HepG2 (cell line): ENCODE data around the gene COLGALT1. TPM values are rescaled to one million over a fixed set of nuclear protein-coding genes. Genes with fewer than 3 reads are reported as not detected.

ENCODE experiments used
- ATRX ChIP-seq: sonication (generic); formaldehyde crosslinking; IDR thresholded peaks from 2 replicates; pipeline ENCODE4 v1.4.0; 2020; ENCODE audit warnings: missing genetic modification reagents, borderline replicate concordance
- BHLHE40 ChIP-seq: IDR thresholded peaks from 2 replicates; pipeline ENCODE4 v1.6.1; 2011; ENCODE audit warnings: low read length, improper control_type of control experiment
- FOXA1 ChIP-seq, 2 experiments: fragments of 450-650 bp in 1 of 2; sonication (generic) in 1 of 2; formaldehyde crosslinking in 1 of 2; IDR thresholded peaks; 2 replicates each; pipeline versions ENCODE4 v1.4.0 to v1.6.1; 2016 to 2020; ENCODE audit warnings: missing genetic modification reagents in 1 of 2
- HNF4A ChIP-seq: sonication (generic); formaldehyde crosslinking; IDR thresholded peaks from 2 replicates; pipeline ENCODE4 v1.4.0; 2020; ENCODE audit warnings: missing genetic modification reagents
- SSRP1 ChIP-seq: IDR thresholded peaks from 2 replicates; pipeline ENCODE4 v1.6.1; 2016; ENCODE audit warnings: control low read depth
- U2AF2 ChIP-seq: fragments of 200-400 bp; formaldehyde crosslinking; IDR thresholded peaks from 2 replicates; pipeline ENCODE4 v1.6.1; 2017; ENCODE audit warnings: low read depth, mild to moderate bottlenecking, low read length
- ZNF138 ChIP-seq: sonication (generic); formaldehyde crosslinking; IDR thresholded peaks from 2 replicates; pipeline ENCODE4 v1.5.0; 2020; ENCODE audit warnings: mild to moderate bottlenecking, low read depth, missing genetic modification reagents
- ZNF143 ChIP-seq: sonication (generic); formaldehyde crosslinking; IDR thresholded peaks from 2 replicates; pipeline ENCODE4 v1.4.0; 2020; ENCODE audit warnings: missing genetic modification reagents
- polyA plus RNA-seq, 8 experiments: library from polyadenylated mRNA; depleted of rRNA in 3 of 8; stranded (reverse) in 7 of 8; unstranded in 1 of 8; fragments of >200 nt; fragmentation: Illumina TruSeq in 4 of 8; extraction: Trizol in 4 of 8; gene quantifications; 2 replicates each; pipeline versions ENCODE4 v1.2.1 to v1.2.3, GENCODE V29; 2011 to 2016; ENCODE audit warnings: low read depth in 4 of 8, missing spikeins in 1 of 8, mixed read lengths in 1 of 8; ENCODE audit not compliant: insufficient read depth in 1 of 8
- total RNA-seq, 5 experiments: library from RNA; depleted of rRNA; stranded (reverse); fragments of >200 nt; fragmentation: Illumina TruSeq; extraction: Trizol; gene quantifications; 2 replicates each; pipeline ENCODE4 v1.2.3, GENCODE V29; 2016; ENCODE audit warnings: low read depth in 1 of 5
- TF ChIP-seq, protein P1 (sequence below): sonication (generic); formaldehyde crosslinking; IDR thresholded peaks from 2 replicates; pipeline ENCODE4 v1.8.1; 2023; ENCODE audit warnings: mild to moderate bottlenecking, inconsistent platforms, moderate library complexity, missing genetic modification reagents, borderline replicate concordance
- TF ChIP-seq, protein P2 (sequence below): sonication (generic); formaldehyde crosslinking; IDR thresholded peaks from 2 replicates; pipeline ENCODE4 v1.8.0; 2022; ENCODE audit warnings: mild to moderate bottlenecking, missing genetic modification reagents, moderate library complexity
- TF ChIP-seq, protein P3 (sequence below): IDR thresholded peaks from 2 replicates; pipeline ENCODE4 v1.6.1; 2016; ENCODE audit warnings: low read depth, control low read depth
- TF ChIP-seq, protein P4 (sequence below), 2 experiments: sonication (generic) in 1 of 2; formaldehyde crosslinking in 1 of 2; IDR thresholded peaks; 2 replicates each; pipeline versions ENCODE4 v1.5.1 to v1.6.1; 2011 to 2020; ENCODE audit warnings: borderline replicate concordance in 1 of 2, low read depth in 1 of 2, low read length in 1 of 2, mild to moderate bottlenecking in 1 of 2, missing genetic modification reagents in 1 of 2, moderate library complexity in 1 of 2
- TF ChIP-seq, protein P5 (sequence below): sonication (generic); formaldehyde crosslinking; IDR thresholded peaks from 2 replicates; pipeline ENCODE4 v1.9.0; 2022; ENCODE audit warnings: missing genetic modification reagents, mild to moderate bottlenecking, borderline replicate concordance
- TF ChIP-seq, protein P6 (sequence below): sonication (generic); formaldehyde crosslinking; IDR thresholded peaks from 2 replicates; pipeline ENCODE4 v1.5.1; 2020; ENCODE audit warnings: mild to moderate bottlenecking, missing genetic modification reagents, moderate library complexity

The COLGALT1 gene
- total and polyA plus RNA-seq, 2 of the 13 experiments (the other 11 are each of a cell fraction or from before 2014, with no cell fraction given) = 58.0 to 211 TPM

DNA sequence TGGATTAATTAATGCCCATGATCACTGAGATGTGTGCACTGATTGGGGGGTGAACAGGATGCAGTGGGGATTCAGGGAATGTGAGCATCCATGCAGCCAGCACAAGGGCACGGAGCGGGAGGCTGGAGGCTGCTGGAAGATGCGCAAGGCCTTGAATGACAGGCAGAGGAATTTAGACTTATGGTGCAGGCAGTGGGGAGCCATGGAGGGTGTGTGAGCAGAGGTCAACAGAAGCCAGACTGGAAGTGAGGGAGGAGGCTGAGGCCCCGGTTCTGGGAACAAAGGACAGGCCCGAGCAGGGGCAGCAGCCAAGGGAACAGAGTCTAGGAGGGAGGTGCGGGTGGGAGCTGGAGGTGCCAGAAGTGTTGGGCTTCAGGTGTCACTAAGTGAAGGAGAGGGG is 7.3 kb upstream of the COLGALT1 start (continued):
- TF ChIP-seq ZNF138 (CRISPR knock-in tag) (no peak), FOXA1 (IDR thresholded peaks at IDR 0.05) (no peak), FOXA1 (CRISPR knock-in tag; IDR thresholded peaks at IDR 0.05) (no peak), BHLHE40 (no peak), SSRP1 (CRISPR knock-in tag) (no peak), ZNF143 (no peak), ATRX (CRISPR knock-in tag) (no peak), HNF4A (CRISPR knock-in tag) (no peak), U2AF2 (no peak)
- TF ChIP-seq, protein P1, sequence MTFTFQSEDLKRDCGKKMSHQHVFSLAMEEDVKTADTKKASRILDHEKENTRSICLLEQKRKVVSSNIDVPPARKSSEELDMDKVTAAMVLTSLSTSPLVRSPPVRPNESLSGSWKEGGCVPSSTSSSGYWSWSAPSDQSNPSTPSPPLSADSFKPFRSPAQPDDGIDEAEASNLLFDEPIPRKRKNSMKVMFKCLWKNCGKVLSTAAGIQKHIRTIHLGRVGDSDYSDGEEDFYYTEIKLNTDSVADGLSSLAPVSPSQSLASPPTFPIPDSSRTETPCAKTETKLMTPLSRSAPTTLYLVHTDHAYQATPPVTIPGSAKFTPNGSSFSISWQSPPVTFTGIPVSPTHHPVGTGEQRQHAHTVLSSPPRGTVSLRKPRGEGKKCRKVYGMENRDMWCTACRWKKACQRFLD (CRISPR knock-in tag) = no peak
- TF ChIP-seq, protein P2, sequence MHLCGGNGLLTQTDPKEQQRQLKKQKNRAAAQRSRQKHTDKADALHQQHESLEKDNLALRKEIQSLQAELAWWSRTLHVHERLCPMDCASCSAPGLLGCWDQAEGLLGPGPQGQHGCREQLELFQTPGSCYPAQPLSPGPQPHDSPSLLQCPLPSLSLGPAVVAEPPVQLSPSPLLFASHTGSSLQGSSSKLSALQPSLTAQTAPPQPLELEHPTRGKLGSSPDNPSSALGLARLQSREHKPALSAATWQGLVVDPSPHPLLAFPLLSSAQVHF (CRISPR knock-in tag) = no peak
- TF ChIP-seq, protein P3, sequence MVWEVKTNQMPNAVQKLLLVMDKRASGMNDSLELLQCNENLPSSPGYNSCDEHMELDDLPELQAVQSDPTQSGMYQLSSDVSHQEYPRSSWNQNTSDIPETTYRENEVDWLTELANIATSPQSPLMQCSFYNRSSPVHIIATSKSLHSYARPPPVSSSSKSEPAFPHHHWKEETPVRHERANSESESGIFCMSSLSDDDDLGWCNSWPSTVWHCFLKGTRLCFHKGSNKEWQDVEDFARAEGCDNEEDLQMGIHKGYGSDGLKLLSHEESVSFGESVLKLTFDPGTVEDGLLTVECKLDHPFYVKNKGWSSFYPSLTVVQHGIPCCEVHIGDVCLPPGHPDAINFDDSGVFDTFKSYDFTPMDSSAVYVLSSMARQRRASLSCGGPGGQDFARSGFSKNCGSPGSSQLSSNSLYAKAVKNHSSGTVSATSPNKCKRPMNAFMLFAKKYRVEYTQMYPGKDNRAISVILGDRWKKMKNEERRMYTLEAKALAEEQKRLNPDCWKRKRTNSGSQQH = no peak
- TF ChIP-seq, protein P4, sequence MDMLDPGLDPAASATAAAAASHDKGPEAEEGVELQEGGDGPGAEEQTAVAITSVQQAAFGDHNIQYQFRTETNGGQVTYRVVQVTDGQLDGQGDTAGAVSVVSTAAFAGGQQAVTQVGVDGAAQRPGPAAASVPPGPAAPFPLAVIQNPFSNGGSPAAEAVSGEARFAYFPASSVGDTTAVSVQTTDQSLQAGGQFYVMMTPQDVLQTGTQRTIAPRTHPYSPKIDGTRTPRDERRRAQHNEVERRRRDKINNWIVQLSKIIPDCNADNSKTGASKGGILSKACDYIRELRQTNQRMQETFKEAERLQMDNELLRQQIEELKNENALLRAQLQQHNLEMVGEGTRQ (IDR thresholded peaks at IDR 0.05; ENCODE audit: low read depth, low read length) = no peak
- TF ChIP-seq, protein P4 (CRISPR knock-in tag; IDR thresholded peaks at IDR 0.05; ENCODE audit: borderline replicate concordance) = no peak
- TF ChIP-seq, protein P5, sequence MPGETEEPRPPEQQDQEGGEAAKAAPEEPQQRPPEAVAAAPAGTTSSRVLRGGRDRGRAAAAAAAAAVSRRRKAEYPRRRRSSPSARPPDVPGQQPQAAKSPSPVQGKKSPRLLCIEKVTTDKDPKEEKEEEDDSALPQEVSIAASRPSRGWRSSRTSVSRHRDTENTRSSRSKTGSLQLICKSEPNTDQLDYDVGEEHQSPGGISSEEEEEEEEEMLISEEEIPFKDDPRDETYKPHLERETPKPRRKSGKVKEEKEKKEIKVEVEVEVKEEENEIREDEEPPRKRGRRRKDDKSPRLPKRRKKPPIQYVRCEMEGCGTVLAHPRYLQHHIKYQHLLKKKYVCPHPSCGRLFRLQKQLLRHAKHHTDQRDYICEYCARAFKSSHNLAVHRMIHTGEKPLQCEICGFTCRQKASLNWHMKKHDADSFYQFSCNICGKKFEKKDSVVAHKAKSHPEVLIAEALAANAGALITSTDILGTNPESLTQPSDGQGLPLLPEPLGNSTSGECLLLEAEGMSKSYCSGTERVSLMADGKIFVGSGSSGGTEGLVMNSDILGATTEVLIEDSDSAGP = no peak
- TF ChIP-seq, protein P6, sequence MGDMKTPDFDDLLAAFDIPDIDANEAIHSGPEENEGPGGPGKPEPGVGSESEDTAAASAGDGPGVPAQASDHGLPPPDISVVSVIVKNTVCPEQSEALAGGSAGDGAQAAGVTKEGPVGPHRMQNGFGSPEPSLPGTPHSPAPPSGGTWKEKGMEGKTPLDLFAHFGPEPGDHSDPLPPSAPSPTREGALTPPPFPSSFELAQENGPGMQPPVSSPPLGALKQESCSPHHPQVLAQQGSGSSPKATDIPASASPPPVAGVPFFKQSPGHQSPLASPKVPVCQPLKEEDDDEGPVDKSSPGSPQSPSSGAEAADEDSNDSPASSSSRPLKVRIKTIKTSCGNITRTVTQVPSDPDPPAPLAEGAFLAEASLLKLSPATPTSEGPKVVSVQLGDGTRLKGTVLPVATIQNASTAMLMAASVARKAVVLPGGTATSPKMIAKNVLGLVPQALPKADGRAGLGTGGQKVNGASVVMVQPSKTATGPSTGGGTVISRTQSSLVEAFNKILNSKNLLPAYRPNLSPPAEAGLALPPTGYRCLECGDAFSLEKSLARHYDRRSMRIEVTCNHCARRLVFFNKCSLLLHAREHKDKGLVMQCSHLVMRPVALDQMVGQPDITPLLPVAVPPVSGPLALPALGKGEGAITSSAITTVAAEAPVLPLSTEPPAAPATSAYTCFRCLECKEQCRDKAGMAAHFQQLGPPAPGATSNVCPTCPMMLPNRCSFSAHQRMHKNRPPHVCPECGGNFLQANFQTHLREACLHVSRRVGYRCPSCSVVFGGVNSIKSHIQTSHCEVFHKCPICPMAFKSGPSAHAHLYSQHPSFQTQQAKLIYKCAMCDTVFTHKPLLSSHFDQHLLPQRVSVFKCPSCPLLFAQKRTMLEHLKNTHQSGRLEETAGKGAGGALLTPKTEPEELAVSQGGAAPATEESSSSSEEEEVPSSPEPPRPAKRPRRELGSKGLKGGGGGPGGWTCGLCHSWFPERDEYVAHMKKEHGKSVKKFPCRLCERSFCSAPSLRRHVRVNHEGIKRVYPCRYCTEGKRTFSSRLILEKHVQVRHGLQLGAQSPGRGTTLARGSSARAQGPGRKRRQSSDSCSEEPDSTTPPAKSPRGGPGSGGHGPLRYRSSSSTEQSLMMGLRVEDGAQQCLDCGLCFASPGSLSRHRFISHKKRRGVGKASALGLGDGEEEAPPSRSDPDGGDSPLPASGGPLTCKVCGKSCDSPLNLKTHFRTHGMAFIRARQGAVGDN (CRISPR knock-in tag) = peak; percentile 27
